K562 (cell line): ENCODE measurements around the gene ISYNA1. TPM values are rescaled to one million over a fixed set of nuclear protein-coding genes. Genes with fewer than 3 reads are reported as not detected.

Source experiments
- ARID1B ChIP-seq: fragments of 450-650 bp; IDR thresholded peaks from 2 replicates; pipeline ENCODE4 v1.6.1; 2016; ENCODE audit warnings: antibody characterized with exemption, mild to moderate bottlenecking, inconsistent platforms
- ARNT ChIP-seq, 2 experiments: fragments of 450-650 bp; IDR thresholded peaks; 2 replicates each; pipeline ENCODE4 v1.6.1; 2016; ENCODE audit warnings: mild to moderate bottlenecking in 1 of 2
- CHD4 ChIP-seq: fragments of 200-600 bp; sonication (generic); IDR thresholded peaks from 3 replicates; pipeline ENCODE4 v1.6.1; 2012; ENCODE audit warnings: low read depth, mild to moderate bottlenecking, mixed read lengths, low read length, inconsistent platforms; ENCODE audit not compliant: insufficient read depth, insufficient replicate concordance, poor library complexity, severe bottlenecking
- HLTF ChIP-seq: fragments of 450-650 bp; IDR thresholded peaks from 2 replicates; pipeline ENCODE4 v1.6.1; 2016
- HMBOX1 ChIP-seq: sonication (generic); IDR thresholded peaks from 2 replicates; pipeline ENCODE4 v1.6.1; 2016
- KDM1A ChIP-seq, 2 experiments: fragments of 450-650 bp; IDR thresholded peaks; 2 replicates each; pipeline ENCODE4 v1.6.1; 2016; ENCODE audit warnings: mild to moderate bottlenecking in 2 of 2
- LEF1 ChIP-seq: fragments of 450-650 bp; IDR thresholded peaks from 2 replicates; pipeline ENCODE4 v1.6.1; 2016; ENCODE audit warnings: mild to moderate bottlenecking
- NFE2L1 ChIP-seq: fragments of 450-650 bp; IDR thresholded peaks from 2 replicates; pipeline ENCODE4 v1.6.1; 2016; ENCODE audit warnings: missing genetic modification characterization, low read depth, mild to moderate bottlenecking, missing compliant biosample characterization, moderate library complexity, borderline replicate concordance
- PATZ1 ChIP-seq: fragments of 250-450 bp; sonication (Bioruptor Pico); IDR thresholded peaks from 2 replicates; pipeline ENCODE4 v1.5.0; 2020; ENCODE audit warnings: mild to moderate bottlenecking, borderline replicate concordance
- RBM34 ChIP-seq: fragments of 200-400 bp; formaldehyde crosslinking; IDR thresholded peaks from 2 replicates; pipeline ENCODE4 v1.6.1; 2018; ENCODE audit warnings: low read length, borderline replicate concordance; ENCODE audit not compliant: insufficient read depth
- SIN3A ChIP-seq, 2 experiments: fragments of 150-350 bp in 1 of 2; IDR thresholded peaks; 2 replicates each; pipeline ENCODE4 v1.6.1; 2011 to 2016; ENCODE audit warnings: borderline replicate concordance in 2 of 2, low read depth in 2 of 2, low read length in 2 of 2, mild to moderate bottlenecking in 2 of 2, moderate library complexity in 2 of 2; ENCODE audit not compliant: control insufficient read depth in 1 of 2
- SMAD2 ChIP-seq: fragments of 150-350 bp; IDR thresholded peaks from 2 replicates; pipeline ENCODE4 v1.6.1; 2014; ENCODE audit warnings: low read depth, mild to moderate bottlenecking, low read length
- SREBF2 ChIP-seq: sonication (generic); formaldehyde crosslinking; IDR thresholded peaks from 2 replicates; pipeline ENCODE4 v1.4.0; 2020; ENCODE audit warnings: mild to moderate bottlenecking, missing genetic modification reagents
- TOE1 ChIP-seq, 2 experiments: fragments of 450-650 bp in 1 of 2; sonication (generic) in 1 of 2; formaldehyde crosslinking in 1 of 2; IDR thresholded peaks; 2 replicates each; pipeline versions ENCODE4 v1.7.1 to v1.8.0; 2016 to 2022; ENCODE audit warnings: borderline replicate concordance in 2 of 2, mild to moderate bottlenecking in 2 of 2, antibody characterized with exemption in 1 of 2, inconsistent platforms in 1 of 2, low read depth in 1 of 2, missing genetic modification reagents in 1 of 2, moderate library complexity in 1 of 2
- ZBTB1 ChIP-seq: sonication (generic); formaldehyde crosslinking; IDR thresholded peaks from 2 replicates; pipeline ENCODE4 v1.8.1; 2023; ENCODE audit warnings: missing genetic modification reagents, low read depth, mild to moderate bottlenecking, borderline replicate concordance
- ZNF143 ChIP-seq: sonication (generic); formaldehyde crosslinking; IDR thresholded peaks from 2 replicates; pipeline ENCODE4 v1.9.0; 2022; ENCODE audit warnings: mild to moderate bottlenecking, missing genetic modification reagents
- ZNF444 ChIP-seq: fragments of 250-450 bp; sonication (Bioruptor Pico); IDR thresholded peaks from 2 replicates; pipeline ENCODE4 v1.4.0; 2020; ENCODE audit warnings: mild to moderate bottlenecking, moderate library complexity
- polyA plus RNA-seq, 8 experiments: library from polyadenylated mRNA; depleted of rRNA in 4 of 8; stranded (reverse) in 5 of 8; unstranded in 3 of 8; fragments of >200 nt; fragmentation: Nextera tagmentation in 2 of 8; fragmentation: Illumina TruSeq in 1 of 8; extraction: Ambion mirVana in 2 of 8; extraction: Trizol in 1 of 8; gene quantifications; 2 replicates each; pipeline versions ENCODE4 v1.2.1 to v1.2.3, GENCODE V29; 2011 to 2014; ENCODE audit warnings: inconsistent platforms in 1 of 8, missing spikeins in 1 of 8
- total RNA-seq, 7 experiments: library from RNA; depleted of rRNA in 6 of 7; stranded (reverse); fragments of >200 nt in 6 of 7; fragmentation: Illumina TruSeq in 2 of 7; extraction: Trizol in 2 of 7; gene quantifications; 2 replicates each; pipeline versions ENCODE4 v1.2.1 to v1.2.3, GENCODE V29; 2011 to 2021; ENCODE audit warnings: low replicate concordance in 1 of 7
- TF ChIP-seq, protein P1 (sequence below): fragments of 250-450 bp; sonication (Bioruptor Pico); IDR thresholded peaks from 2 replicates; pipeline ENCODE4 v1.5.0; 2021; ENCODE audit warnings: mild to moderate bottlenecking, moderate library complexity

The ISYNA1 gene
- total and polyA plus RNA-seq, 9 of the 15 experiments (the other 6 are each of a cell fraction or from before 2014, with no cell fraction given): 21.8 to 460 (median 93.2) TPM

GRCh38 chr19:18385675-18386542 is 52.0 kb downstream of the ISYNA1 start, which contains the start of gene GDF15 (continued):
- TF ChIP-seq PATZ1 (CRISPR knock-in tag): no peak; the same call in 1 of the 2 replicates
- peak; percentile 70; the same call in 1 of the 2 replicates for TF ChIP-seq LEF1
- TF ChIP-seq, protein P1, sequence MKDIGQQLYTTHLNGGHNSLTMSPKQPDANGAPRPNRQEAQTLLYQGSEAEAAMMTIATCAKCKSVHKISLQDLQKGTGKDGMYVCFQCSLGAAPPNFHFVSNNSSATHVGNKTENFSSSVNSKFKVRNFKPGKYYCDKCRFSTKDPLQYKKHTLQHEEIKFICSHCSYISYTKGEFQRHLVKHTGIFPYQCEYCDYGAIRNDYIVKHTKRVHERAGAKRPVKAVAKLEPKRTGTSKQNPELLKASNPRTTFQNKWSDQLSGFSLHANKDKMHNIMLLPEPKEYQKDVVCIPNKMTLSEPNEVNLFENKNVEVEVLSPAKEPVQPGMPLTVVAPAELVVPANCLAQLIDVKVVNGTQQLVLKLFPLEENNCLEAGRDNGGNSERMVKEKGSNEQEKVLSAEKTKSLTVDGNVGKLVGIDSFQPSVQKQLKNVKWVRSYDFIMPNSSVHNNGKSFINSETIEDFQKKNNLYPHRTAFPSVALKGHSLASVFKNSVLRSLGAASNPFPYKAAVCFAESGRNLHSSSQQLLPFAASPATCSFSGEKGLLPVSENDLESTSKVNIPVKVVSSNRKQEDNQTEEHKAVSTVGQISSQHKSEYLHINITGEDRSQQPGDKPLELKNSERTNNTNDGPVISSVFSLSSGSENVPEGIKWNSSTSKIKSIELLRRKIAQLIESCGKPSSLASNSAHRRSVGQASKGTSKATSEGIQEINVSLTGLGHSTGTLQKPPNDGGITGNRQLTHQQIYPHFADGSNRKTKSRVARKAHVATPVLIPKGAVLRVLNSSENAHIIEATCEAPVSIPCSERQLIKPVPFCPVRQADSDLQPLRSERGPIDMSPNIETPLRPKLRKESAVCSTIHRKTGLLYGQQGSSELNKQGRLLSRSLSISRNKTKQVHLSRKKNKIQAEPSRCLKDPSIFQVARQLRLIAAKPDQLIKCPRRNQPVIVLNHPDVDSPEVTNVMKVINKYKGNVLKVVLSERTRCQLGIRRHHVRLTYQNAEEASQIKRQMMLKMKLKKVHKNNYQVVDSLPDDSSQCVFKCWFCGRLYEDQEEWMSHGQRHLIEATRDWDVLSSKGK: no peak
- no peak for TF ChIP-seq SREBF2 (CRISPR knock-in tag)
- 0 out of 4 replicates have a peak, but pooled peaks of 1 of the 2 experiments have one; percentile 80 for TF ChIP-seq ARNT (IDR thresholded peaks at IDR 0.05)
- no peak for TF ChIP-seq NFE2L1 (tag)
- peak; percentile 51; the same call in 1 of the 2 replicates for TF ChIP-seq ZBTB1 (CRISPR knock-in tag)
- peak; percentile 48; the same call in 1 of the 2 replicates for TF ChIP-seq ARID1B
- TF ChIP-seq HLTF: no peak
- peak; percentile 79; the same call in 1 of the 2 replicates for TF ChIP-seq TOE1 (IDR thresholded peaks at IDR 0.05; ENCODE audit: borderline replicate concordance)
- peak; percentile 95; the same call in 1 of the 2 replicates for TF ChIP-seq TOE1 (CRISPR knock-in tag; IDR thresholded peaks at IDR 0.05; ENCODE audit: borderline replicate concordance, low read depth)
- 0 out of 4 replicates have a peak, but pooled peaks of 1 of the 2 experiments have one; percentile 44 for TF ChIP-seq SIN3A (IDR thresholded peaks at IDR 0.05; ENCODE audit: borderline replicate concordance in 2 of 2, control insufficient read depth in 1 of 2, low read depth in 2 of 2, low read length in 2 of 2)
- TF ChIP-seq CHD4: no peak
- TF ChIP-seq ZNF444 (CRISPR knock-in tag): no peak
- TF ChIP-seq SMAD2: no peak
- TF ChIP-seq HMBOX1: no peak; the same call in none of the 2 replicates
- TF ChIP-seq KDM1A (IDR thresholded peaks at IDR 0.05): peak in 1 of 2 experiments; percentile 60; a peak in 2 of 4 replicates
- TF ChIP-seq ZNF143 (CRISPR knock-in tag): peak; percentile 53; the same call in 1 of the 2 replicates
- no peak for TF ChIP-seq RBM34
